Endometrial microvascular endothelial cells (primary cell): ENCODE data around the gene TMPRSS6. TPM values are rescaled to one million over a fixed set of nuclear protein-coding genes. Genes with fewer than 3 reads are reported as not detected.

Experiments
- in situ Hi-C: cut with HindIII; loops from 2 replicates; pipeline ENCODE4 v1.10.0; 2017; ENCODE audit warnings: low sequenced_read_pairs, low pct_unique_long_range_greater_than_20kb; ENCODE audit errors: inconsistent ontology term
- total RNA-seq: library from RNA; depleted of rRNA; stranded (reverse); fragments of >200 nt; gene quantifications from one replicate; pipeline ENCODE4 v1.2.3, GENCODE V29; 2015; ENCODE audit errors: inconsistent ontology term

TMPRSS6 gene
- total RNA-seq, 1 donor from 2014 or later: not detected

DNA sequence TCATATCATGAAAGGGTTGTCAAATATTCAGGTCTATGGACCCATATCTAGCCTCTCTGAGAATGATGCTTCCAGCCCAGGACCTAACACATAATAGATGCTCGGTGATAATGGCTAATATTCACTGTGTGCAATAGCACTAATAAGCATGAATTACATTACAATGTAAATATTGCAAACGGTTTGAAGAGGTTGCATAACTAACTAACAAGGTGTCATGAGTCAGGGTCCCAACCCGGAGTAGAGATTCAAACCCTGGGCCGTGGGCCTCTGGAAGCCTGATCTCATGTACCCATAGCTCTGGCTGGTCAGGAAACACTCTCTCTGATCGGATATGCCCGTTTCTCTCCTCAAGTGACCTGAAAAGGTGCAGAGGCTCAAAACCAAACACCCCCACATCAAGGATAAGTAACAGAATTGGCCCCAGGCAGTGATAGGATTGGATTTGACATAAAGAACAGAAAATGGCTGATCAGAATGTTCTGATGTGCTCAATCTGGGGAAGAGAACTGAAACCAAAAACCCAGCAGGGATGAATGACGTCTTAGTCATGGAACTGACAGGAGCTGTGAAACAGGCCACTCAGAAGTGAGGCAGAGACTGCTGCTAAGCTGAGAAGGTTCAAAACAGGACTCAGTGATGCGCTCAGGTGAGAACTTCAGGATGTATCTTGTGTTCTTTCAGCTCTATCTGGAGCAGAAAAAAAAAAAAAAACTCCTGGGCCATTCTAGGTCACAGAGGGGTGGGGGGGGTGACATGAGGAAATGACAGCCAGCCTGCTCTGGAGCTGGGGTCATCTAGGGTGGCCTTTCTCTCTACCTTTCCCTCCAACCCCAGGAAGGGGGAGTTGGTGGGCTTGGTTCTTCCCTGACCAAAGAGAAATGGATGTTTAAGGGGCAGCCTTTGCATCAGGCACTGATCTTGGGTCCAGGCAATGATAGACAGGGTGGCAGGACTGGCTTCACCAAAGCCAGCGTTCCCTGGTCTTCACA is 64.6 kb downstream of the TMPRSS6 start:
- in situ Hi-C loops: no loop called here

DNA sequence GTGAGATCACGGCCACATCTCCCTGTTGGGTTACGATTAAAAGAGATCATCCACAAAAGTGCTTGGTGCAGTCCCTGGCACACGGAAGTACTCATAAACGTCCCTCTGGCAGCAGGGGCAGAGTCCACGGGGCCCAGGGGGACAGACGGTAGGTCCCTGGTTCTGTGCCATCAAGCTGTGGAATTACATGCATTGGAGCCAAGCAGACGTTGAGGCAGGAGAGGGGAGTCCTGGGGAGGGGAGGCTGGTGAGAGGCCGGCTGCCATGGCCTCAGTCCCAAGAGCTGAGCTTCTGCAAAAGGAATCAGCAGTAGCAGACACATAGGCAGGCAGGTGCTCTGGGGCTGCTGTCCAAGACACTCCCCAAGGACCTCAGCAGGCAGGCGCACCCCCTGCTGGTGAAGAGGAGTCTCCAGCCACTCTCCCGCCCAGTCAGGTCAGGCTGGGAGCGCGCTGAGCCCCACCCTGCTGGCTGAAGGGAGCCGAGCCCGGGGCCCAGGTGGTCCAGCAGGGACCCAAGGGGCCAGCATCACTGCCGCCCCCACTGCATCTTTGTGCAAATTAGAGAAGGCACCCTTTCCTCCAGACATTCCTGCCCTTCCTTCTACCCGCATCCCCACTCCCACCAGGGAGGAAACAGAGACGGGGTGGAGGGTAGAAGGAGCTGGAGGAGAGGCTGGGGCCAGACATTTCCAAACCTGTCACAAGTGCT is 65.5 kb downstream of the TMPRSS6 start:
- in situ Hi-C loops: no loop called here

DNA sequence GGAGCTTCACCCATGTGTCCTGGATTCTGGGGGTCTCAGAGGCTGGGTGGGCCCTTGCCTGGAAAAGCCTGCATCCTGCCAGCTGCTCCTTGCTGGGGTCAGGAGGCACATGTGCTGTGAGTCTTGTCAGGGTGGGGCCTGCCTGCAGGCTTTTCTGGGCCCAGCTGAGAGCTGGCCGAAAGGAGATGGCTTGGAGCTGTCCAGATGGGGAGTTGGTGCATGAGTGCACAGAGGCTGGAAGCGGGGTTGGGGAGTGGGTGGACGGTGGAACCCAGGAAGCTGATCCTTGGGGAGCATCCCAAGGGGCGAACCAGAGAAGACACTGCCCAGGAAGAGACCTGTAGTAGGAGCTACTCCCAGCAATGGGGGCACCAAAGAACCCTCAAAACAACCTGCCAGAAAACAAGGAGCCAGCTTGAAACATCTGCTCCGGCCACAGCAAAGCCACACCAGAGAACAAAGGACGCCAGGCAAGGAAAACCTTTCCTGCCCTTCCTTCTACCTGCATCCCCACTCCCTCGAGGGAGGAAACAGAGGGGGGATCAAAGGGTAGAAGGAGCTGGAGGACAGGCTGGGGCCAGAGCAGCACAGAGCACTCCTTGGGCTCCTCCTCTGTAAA is 66.2 kb downstream of the TMPRSS6 start:
- in situ Hi-C loops: no loop called here

DNA sequence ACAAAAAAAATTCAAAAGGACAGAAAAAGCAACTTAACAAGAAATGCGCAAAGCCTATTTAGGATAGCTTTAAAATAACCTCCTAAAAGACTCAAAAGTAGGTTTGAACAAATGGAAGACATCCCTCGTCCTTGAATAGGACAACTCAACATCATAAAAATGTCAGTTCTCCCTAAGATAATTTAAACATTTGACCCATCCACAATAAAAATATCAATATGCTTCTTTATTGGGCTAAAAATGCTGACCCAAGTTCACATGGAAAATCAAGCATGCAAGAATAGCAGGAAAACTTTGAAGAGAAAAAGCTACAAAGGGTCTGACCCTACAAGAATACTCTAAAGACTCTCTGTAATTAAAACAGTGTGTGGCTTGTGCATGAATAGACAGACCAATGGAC is 70.0 kb downstream of the TMPRSS6 start:
- in situ Hi-C loops: loop anchor here (10.0 kb wide), 1 partner anchor 265 kb away; the partner anchor contains the start of gene IFT27

DNA sequence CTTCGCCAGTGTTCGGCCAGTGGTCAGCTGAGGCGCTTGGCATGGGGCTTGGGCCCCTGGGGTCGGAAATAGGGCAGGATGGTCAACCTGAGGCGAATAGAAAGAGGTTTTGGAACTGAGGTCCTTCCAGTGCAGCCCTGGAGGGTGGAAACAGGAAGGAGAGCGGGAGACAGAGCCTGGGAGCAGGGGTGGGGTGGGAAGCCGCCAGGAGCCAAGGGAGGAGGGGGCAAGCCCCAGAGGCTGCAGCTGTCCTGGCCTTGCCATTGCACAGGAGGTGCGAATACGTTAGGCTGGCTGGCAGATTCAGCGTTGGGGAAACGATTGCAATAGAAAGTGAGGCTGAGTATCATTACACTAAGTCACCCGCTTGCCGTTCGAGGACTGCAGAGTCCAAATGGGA is 71.8 kb downstream of the TMPRSS6 start:
- in situ Hi-C loops: loop anchor here (10.0 kb wide), 1 partner anchor 263 kb away; the partner anchor contains the start of gene IFT27

DNA sequence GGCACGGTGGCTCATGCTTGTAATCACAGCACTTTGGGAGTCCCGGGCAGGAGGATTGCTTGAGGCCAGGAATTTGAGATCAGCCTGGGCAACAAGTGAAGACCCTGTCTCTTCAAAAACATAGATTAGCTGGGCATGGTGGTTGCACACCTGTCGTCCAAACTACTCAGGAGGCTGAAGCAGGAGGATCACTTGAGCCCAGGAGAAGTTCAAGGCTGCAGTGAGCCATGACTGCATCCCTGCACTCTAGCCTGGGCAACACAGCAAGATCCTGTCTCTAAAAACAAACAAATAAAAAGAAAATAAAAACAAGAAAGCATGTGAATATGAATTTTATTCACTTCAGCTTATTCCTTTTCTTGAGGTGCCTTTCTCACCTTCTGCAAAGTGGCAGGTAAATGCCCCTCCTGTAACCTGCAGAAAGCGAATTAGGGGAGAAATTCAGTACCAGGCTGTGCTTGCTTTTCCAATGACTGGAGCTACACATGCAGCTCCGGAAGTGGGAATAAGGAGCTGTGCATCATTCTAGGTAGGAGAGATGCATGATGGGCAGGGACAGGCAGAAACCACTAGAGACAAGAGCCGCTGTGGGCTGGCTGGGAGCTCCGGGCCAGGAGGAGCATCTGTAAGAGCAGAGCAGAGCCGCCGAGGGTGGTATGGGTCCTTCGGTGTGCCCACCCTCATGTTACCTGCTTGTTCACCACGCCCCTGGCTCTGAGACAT is 72.7 kb downstream of the TMPRSS6 start:
- in situ Hi-C loops: loop anchor here (10.0 kb wide), 1 partner anchor 262 kb away; the partner anchor contains the start of gene IFT27

DNA sequence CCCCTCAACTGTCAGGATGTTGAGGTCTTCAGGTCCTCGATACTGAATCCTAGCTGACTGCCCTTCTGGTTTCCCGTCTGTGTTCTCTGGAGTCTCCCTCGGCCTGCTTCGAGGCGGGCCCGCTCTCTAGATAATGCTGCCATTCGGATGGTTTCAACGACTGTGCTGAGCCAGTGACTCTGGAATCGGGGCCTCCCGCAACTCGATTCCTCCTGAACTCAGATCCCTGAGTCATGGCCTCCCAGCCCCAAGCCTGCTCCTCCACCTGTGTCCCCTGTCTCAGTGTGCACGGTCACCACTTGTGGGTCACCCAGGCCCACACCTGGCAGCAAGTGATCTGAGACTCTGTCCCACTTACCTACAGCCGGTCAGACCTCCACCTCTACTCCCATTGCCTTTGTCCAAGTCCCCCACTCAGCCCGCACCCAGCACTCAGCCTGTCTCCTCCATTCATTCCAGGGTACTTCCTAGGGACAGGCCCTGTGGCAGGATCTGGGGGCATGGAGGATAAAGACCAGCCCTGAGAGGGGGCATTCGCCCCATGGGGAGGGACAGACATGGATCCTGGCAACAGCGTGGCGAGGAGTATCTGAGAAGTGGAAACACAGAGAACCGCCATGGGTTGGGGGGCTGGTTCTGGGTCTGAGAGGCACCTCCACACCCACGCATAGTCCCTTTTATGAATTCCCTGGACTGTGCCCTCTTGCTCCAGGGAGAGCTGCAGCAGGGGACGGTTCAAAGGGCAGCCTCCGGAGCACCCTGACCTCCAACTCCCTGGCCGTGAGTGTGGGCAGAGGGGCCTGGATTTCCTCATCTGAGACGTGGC is 75.7 kb downstream of the TMPRSS6 start:
- in situ Hi-C loops: loop anchor here (10.0 kb wide), 1 partner anchor 259 kb away; the partner anchor contains the start of gene IFT27

DNA sequence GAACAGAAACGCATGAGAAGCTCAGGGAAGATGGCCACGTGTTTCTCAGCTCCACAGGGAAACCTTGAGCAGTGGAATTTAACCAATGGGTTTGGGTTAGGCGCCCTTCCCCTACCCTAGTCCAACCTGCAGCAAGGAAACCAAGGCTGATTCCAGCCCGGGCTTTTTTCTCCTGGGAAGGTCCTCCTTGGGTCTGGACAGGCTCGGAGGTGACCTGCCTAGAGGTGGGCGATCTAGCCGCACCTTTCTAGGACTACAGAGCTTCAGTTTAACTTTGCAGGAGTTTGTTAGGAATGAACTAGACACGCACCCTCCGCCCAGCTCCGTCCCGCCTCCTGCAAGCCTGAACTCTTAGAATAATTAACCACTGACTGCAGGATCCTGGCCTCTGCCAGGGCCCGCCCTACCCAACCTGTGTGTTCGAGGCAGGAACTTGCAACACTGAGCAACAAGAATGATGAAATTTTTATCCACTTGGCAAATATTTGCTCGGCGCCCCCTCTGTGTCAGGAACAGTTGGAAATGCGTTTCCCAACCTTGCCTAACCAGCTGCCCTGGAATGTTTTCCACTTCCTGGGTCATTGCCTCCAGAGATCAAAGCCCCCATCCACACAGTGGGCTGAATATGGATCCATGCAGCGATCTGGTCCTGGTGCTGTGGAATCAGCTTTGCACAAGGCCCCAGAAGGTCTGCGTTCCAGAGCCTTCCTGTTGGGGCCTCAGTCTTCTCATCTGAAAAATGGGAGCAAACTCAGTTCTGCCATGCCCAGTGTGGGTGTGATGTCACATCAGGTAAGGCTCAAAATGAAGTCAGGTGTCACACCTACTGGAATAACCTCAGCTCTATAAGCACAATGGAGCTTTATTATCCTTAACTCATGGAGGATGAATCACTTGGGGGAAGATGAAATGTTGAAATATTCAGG is 76.7 kb downstream of the TMPRSS6 start:
- in situ Hi-C loops: loop anchor here (10.0 kb wide), 1 partner anchor 258 kb away; the partner anchor contains the start of gene IFT27

DNA sequence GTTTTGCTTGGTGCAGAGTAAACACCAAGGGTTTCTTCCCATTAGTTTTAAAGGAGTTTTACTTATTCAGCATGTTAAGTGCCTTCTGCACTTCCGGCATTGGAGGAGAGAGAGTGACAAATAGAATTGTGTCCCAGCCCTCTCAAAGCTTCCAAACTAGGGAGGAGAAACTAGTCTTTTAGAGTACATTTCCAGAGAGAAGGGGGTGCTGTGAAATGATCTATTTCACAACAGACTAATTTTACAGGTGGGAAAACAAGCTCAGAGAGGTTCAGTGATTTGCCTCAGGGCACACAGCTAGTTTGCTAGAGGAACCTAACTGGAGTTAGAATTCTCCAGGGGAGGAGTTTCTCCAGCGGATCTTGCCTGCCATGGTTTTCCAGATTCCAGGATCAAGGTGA is 77.4 kb downstream of the TMPRSS6 start:
- in situ Hi-C loops: loop anchor here (10.0 kb wide), 1 partner anchor 257 kb away; the partner anchor contains the start of gene IFT27

DNA sequence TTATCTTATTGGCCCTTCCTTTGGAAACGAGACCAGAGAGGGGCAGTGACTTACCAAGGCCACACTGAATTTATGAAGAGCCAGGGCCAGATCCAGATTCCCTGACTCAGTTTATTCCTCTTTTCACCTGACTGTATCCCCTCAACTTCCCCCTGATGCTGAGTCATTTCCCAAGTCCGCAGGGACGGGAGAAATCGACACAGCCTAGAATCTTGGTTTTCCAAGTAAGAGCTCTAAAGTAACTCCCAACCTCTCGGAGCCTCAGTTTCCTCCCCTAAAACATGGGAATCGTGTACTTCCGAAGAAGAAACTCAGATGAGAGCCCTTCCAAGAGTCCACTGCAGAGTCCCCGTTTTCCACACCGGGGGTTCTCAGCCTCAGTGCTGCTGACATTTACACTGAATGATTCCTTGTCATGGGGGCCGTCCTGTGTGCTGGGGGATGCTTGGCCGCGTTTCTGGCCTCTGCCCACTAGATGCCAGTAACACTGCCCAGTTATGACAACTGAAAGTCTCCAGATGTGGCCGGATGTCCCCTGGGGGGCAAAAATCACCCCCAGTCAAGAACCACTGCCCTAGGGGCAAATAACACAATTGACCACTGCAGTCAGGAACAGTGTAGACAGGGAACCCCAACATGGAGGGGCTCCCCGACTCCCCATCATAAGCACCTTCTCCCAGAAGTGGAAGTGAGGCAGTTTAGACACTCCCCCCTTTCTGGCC is 78.8 kb downstream of the TMPRSS6 start:
- in situ Hi-C loops: loop anchor here (10.0 kb wide), 1 partner anchor 256 kb away; the partner anchor contains the start of gene IFT27

DNA sequence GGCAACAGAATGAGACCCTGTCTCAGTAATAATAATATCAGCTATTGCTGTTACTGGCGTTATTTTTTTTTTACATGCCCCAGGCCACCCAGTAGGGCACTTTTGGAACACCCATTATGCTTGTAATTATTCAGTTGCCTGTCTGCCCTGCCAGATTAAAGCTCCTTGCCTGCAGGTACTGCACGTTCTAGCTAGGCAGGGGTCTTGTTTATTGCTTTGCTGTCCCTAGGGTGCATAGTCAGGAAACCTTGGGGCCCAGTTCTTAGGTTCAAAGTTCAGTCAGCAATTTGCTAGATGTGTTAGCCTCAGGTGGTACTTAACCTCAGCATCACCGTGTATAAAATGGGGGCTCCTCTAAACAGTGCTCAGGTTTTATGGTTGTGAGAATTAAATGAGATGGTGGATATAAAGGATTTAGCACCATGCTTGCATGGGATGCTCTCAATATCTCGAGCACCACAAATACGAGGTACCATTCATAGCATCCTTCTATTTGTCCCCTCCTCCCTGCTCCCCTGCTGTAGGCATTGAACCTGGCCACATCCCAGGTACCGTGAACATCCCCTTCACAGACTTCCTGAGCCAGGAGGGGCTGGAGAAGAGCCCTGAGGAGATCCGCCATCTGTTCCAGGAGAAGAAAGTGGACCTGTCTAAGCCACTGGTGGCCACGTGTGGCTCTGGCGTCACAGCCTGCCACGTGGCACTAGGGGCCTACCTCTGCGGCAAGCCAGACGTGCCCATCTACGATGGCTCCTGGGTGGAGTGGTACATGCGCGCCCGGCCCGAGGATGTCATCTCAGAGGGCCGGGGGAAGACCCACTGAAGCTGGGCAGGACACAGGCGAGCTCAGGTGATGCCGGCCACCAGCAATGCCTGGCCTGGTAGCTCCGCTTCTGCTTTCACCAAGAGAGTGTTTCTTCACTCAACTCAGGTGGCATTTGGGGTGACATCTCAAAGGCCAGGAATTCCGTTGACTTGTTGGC is 80.5 kb downstream of the TMPRSS6 start:
- in situ Hi-C loops: no loop called here

DNA sequence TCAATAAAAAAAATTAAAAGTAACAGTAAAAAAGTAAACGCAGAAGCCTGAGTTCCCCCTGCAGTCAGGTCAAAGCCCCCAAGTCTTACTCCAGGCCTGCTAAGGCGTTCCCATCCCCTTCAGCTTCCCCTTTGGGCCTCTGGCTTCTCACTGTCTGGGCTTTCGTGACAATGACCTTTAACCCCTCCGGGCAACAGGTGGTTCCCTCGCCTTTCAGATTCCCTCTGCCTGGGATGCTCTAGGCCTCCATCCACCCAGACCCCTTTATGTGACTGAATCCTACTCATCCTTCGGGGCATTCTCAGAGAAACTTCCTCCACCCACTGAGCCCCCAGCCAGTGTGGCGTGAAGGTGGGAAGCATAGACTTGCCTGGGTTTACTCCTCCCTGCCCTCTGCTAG is 82.0 kb downstream of the TMPRSS6 start:
- in situ Hi-C loops: no loop called here

DNA sequence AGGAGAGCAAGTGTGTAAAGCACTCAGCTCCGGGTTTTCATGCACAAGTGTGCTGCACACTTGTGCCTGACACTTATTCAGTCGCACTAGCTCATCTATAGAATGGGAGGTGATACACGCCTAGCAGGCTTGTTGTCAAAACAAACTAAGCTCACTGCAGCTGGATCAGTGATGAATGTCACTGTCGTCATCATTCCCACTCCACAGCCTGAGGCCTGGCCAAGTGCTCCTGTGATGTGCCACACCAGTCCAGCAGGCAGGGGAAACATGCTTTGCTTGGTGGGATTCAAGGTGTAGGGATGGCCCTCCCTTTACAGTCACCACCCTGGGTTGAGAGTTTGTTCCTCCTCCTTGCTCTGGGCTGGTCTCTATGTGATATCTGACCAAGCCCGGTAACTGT is 83.2 kb downstream of the TMPRSS6 start:
- in situ Hi-C loops: no loop called here

DNA sequence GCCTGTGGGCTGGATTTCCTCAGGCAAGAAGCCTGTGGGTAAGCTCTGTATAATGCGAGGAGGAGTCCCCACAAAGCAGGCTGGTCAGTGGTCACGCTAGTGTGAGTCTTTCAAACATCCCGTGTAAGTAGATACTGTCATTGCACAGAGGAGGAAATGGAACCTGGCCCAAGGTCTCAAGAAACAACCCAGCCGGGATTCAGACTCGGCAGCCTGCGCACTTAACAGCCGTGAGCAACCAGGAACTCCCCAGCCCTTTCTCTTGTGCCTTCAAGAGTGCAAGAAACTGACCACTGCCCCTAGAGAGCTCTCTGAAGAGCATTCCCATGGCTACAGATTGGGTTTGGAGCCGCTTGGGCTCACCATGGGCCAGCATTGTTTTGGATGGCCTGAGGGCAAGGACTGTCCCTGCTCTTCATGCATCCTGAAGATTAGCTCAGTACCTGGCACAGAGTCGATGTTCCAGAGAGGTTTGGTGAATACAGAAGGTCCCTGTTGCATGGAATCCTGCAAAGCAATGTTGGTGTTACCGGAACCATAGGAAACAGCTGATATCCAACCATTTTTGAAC is 83.9 kb downstream of the TMPRSS6 start:
- in situ Hi-C loops: no loop called here
